ENCODE measurements around the gene SLC28A1.

The SLC28A1 gene

DNA sequence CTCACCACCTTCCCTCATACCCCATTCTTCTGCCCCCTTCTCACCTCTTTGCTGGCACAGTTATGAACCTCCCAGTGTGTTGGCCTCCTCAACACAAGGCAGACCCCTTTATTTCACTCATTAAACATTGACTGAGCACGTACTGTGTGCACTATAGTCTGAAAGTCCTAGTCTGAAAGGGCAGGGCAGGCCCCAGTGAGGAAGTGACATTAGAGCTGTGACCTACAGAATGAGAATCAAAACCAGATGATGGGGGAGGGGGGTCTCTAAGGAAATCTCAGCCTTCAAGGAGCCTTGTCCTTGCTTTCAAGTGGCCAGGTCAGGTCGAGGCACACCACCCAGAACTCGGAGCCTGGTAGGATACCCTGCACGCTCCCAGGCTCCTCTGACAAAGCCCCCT is 3.5 kb downstream of the SLC28A1 start:
- DNase-seq: no peak

- no peak for DNase-seq
Measured at GRCh38 chr15:84888639-84889038, 4.2 kb downstream of the SLC28A1 start.

GRCh38 chr15:84889313-84889990 is 5.0 kb downstream of the SLC28A1 start:
- DNase-seq: no peak

- no peak for DNase-seq
Measured at GRCh38 chr15:84889991-84890669, 5.7 kb downstream of the SLC28A1 start.

- DNase-seq: no peak
Measured at GRCh38 chr15:84890670-84891162, 6.3 kb downstream of the SLC28A1 start.

DNA sequence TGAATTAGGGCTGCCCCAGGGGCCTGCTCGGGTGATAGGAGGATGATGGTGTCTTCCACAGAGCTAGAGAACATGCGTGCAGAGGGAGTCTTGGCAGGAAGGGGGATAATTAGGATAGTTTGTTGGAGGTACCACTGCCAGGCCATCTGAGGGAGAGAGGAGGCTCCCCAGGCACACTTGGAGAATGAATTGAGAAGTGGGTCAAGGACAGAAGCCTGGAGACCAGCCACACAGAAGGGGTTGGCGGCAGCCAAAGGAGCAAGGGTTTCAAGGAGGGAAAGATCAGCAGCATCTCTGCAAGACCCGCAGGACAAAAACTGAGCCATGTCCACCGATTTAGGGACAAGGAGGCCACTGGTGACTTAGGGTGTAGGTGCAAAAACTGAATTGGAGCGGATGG is 6.9 kb downstream of the SLC28A1 start:
- DNase-seq: no peak

GRCh38 chr15:84892786-84893307 is 8.4 kb downstream of the SLC28A1 start:
- DNase-seq: no peak

DNA sequence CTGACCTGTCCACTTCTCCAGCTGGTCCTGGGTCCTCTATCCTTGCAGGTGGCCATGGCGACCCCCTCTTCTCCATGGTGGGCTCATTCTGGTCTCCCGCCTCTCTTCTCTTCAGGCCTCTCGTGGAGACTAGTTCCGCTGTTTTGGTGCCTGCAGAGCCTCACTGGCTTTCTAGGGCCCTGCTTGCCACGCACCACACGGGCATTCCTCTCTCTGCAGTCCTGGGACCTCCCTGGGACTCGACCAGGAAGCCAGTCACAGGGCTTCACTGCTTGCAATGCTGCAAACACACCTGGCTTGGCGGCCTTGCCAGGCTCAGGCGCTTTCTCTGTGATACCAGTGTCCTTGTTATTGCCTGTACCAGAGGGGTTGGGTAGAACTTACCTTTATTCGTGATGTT is 9.1 kb downstream of the SLC28A1 start:
- no peak for DNase-seq

DNA sequence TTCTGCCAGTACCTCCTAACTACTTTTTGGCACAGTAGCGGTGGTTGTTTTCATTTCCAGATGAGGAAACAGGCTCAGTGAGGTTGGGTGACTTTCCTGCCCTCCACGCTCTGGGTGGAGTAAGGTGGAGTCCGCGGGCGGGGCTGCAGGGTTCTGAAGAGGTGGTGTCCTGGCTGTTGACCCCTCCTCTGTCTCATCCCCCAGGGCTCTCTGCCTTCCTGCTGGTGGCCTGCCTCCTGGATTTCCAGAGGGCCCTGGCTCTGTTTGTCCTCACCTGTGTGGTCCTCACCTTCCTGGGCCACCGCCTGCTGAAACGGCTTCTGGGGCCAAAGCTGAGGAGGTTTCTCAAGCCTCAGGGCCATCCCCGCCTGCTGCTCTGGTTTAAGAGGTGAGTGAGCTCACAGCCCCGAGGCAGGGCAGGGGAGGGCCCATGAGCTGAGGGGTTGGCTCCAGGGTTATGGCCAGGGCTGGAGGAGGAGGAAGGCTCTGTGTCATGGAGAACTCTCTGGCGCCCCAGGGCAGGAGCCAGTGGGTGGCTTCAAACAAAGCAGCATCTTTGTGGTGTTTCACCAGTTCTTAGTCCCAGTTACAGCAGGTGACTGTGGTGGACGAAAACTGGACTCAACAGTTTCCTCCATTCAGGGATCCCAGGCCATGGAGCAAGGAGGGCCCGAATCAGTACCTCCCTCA is 10.4 kb downstream of the SLC28A1 start:
- DNase-seq: no peak

DNA sequence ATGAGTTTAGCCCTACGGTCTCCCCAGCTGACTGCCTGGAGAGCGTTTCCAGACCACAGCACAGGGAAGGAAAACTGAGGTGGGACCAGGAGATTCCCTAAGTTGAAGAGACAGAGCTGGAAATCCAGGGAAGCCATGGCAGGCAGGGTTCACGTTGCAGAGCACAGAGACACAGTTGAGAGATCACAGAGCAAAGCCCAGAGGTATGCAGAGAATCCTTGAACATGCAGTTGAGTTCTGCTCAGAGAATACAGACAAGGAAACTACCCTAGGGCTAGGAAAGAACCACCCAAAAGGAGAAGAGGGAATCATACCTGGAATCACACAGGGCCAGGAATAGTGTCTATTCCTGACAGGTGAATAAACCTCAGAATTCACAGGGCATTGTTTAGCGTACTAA is 14.3 kb downstream of the SLC28A1 start:
- DNase-seq: no peak

GRCh38 chr15:84899750-84900149 is 15.3 kb downstream of the SLC28A1 start:
- DNase-seq: no peak

GRCh38 chr15:84901540-84901939 is 17.1 kb downstream of the SLC28A1 start:
- no peak for DNase-seq

GRCh38 chr15:84903751-84904150 is 19.3 kb downstream of the SLC28A1 start:
- no peak for DNase-seq

- no peak for DNase-seq
Measured at GRCh38 chr15:84904419-84904818, 20.0 kb downstream of the SLC28A1 start.

DNA sequence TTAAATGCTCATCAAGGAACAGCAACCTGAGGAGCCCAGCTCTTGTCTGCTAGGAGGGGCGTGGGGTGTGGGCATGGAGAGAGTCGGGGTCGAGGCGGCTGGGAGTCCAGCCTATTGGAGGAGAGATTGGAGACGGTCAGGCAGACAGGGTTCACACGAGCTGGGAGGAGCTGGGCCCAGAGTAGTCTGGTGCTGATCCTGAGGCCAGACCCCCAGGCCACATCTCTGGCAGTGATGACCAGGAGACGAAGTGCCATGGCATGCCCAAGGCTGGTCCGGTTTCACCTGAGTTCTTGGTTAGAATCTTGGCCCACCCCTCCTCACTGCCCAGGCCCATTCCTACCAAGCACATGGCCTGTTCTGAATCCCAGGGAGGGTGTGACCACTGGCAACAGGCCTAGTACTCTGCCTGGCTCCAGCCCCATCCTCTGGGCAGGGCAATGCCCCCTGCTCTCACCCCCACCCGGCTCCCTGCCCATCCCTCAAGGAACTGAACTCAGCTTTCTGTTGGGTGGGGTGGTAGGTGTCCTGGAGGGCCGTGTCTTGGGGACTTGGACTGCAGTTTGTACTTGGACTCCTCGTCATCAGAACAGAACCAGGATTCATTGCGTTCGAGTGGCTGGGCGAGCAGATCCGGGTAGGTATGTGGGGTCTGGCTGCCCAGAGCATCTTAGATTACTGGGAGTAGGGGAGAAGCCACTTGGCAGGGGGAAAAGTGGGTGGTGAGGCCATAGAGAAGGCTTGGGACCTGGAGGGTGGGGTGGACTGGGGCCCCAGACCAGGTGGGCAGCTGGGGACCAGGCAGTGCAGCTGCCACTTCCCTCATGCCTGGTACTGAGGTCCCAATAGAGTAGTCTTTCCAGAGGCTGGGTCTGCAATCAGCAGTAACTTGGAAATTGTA is 20.8 kb downstream of the SLC28A1 start:
- no peak for DNase-seq

- DNase-seq: no peak
Measured at GRCh38 chr15:84907731-84908130, 23.3 kb downstream of the SLC28A1 start.

- no peak for DNase-seq
Measured at GRCh38 chr15:84908564-84908963, 24.1 kb downstream of the SLC28A1 start.

GRCh38 chr15:84909029-84909428 is 24.6 kb downstream of the SLC28A1 start:
- no peak for DNase-seq

- no peak for DNase-seq
Measured at GRCh38 chr15:84909782-84910181, 25.3 kb downstream of the SLC28A1 start.

DNA sequence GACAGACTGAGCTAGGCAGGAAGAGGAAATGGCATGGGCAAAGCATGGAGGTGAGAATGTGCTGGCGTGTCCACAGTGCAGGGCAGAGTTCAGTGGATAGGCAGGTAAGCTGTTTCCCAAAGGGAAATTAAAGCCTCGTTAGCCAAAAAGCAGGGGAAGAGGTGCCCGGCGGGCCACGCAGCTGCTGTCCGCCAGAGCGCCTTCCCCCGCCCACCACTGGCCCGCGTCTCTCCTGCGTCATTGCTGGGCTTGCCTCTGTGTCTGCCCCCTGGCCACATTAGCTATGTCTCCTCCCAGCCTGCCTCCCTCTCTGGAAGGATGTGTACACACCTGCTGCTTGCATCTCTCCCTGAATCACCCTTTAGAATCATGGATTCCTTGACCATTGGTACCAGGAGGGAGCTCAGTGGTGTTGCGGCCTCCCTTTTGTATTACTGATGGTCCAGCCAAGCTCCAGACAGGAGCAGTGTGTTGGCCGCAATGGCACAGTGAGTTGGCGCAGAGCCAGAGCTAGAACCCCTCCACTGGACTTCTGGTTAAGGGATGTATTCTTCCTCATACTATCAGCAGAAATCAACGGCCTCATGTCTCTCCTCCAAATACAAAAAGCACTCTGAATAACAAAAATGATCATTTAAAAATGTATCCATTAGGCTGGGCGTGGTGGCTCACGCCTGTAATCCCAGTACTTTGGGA is 26.6 kb downstream of the SLC28A1 start:
- DNase-seq: no peak

- no peak for DNase-seq
Measured at GRCh38 chr15:84911879-84912660, 27.6 kb downstream of the SLC28A1 start.
